DMS153 (cell line): ENCODE results near the gene RXYLT1.

Experiments used
- DNase-seq: peaks from one replicate; lab custom pipeline; 2025; lab: John Stamatoyannopoulos, UW

The RXYLT1 gene

GRCh38 chr12:63843254-63843720 is 63.6 kb downstream of the RXYLT1 start:
- no peak for DNase-seq

DNA sequence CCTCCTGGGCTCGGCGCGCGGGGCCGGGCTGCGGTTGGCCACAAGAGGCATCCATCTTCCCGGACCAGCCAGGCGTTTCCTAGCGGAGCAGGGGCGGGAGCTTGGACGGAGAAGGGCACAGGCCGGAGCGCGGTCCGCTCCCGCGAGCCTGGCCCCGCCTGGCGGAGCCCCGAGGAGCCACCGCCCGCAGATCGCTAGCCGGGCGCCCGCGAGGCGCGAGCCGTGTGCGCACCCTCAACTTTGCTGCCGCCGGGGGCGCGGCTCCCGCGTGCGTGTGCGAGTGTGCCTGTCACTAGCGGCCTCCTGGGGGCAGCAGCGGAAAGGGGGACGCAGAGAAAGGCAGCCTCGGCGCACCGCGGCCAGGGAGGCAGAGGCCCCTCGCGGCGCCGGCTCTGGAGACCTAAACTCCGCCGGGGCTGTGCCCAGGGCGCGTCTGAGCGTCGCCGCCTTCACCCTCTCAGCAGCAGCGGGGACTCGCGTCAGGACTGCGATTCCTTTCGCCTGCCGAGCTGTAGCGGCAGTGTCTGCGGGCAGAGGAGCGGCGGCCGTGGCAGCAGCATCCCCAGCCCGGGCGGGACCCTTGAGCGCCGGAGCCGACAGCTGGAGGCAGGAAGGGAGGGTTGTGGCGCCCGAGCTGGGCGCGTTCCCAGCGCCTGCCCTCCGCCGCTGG is 64.1 kb downstream of the RXYLT1 start:
- peak; percentile 92 for DNase-seq

GRCh38 chr12:63844391-63845341 is 65.0 kb downstream of the RXYLT1 start, which contains the start of gene SRGAP1:
SRGAP1 (plus strand) TSS chr12:63844700; CDS start chr12:63844817, 117 bp downstream.
- DNase-seq: peak; percentile 17

DNA sequence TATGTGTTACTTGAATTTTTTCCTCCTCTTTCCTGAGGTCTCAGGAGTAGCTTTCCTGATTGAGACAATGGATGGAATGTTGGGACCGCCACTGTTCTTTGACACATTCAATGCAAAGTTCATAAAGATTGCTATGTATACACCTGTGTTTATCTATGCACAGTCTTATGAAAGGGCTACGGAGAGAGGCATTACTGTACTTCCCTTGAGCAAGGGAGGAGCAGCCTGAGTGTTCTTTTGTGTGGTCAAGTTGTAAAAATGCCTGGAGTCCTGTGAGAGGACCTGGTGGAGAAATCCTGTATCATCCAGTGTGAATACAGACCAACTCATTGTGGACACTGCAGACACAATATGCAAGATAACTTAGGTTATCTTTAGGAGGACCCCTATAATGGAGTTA is 66.0 kb downstream of the RXYLT1 start:
- no peak for DNase-seq

- DNase-seq: no peak
Observed at GRCh38 chr12:63846238-63846967, 66.7 kb downstream of the RXYLT1 start.

GRCh38 chr12:63848450-63848849 is 68.7 kb downstream of the RXYLT1 start:
- DNase-seq: no peak

GRCh38 chr12:63849106-63849620 is 69.5 kb downstream of the RXYLT1 start:
- DNase-seq: no peak

DNA sequence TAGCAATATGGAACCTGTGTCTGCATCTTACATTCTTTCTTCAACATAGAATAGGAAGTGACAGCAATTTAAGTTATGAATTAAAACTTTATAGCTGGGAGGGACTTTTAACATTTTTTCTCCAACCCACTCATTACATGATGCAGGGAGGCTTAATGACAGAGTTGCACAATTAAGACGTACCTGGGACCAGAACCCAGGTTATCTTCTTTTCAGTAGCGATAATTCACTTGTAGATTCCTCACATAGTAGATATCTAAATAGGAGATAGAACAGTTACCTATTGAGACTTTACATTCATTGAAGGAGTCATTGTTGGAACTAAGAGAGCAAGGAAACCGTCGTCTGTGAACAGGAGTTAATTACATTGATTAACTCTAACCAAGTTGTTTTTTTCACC is 69.9 kb downstream of the RXYLT1 start:
- no peak for DNase-seq

- DNase-seq: no peak
Observed at GRCh38 chr12:63853978-63854377, 74.3 kb downstream of the RXYLT1 start.

DNA sequence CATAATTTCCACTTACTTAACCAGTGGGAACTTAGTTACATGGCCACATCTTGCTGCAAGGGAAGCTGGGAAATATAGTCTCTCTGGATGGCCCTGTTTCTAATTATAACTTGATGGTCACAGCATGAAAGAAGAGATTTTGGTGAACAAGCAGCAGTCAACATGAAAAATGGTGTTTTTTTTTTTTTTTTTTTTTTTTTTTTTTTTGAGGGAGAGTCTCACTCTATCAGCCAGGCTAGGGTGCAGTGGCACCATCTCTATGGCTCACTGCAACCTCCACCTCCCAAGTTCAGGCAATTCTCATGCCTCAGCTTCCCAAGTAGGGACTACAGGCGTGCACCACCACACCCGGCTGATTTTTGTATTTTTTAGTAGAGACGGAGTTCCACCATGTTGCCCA is 75.6 kb downstream of the RXYLT1 start:
- no peak for DNase-seq

- DNase-seq: no peak
Observed at GRCh38 chr12:63857771-63858670, 78.3 kb downstream of the RXYLT1 start.
